D721Med (cell line): ENCODE measurements around the gene PRKCI.
"Not testable (repeated sequence)": the region's sequence is repeated elsewhere in the genome, so short reads cannot be mapped to it uniquely, and the experiment has no call there.

ENCODE experiments used
- DNase-seq: peaks from one replicate; pipeline ENCODE4 v3.0.0; 2011; ENCODE audit warnings: low spot score; ENCODE audit not compliant: insufficient read length
- FAIRE-seq: peaks from 2 replicates; lab custom pipeline; 2011; peaks lifted over from hg19 to GRCh38; lab: Jason Lieb, UNC
- TF ChIP-seq, protein P1 (sequence below): IDR thresholded peaks from 2 replicates; pipeline ENCODE4 v1.5.1; 2012; ENCODE audit warnings: mild to moderate bottlenecking, control low read depth; ENCODE audit not compliant: insufficient read depth; ENCODE audit errors: missing control alignments

The PRKCI gene

DNA sequence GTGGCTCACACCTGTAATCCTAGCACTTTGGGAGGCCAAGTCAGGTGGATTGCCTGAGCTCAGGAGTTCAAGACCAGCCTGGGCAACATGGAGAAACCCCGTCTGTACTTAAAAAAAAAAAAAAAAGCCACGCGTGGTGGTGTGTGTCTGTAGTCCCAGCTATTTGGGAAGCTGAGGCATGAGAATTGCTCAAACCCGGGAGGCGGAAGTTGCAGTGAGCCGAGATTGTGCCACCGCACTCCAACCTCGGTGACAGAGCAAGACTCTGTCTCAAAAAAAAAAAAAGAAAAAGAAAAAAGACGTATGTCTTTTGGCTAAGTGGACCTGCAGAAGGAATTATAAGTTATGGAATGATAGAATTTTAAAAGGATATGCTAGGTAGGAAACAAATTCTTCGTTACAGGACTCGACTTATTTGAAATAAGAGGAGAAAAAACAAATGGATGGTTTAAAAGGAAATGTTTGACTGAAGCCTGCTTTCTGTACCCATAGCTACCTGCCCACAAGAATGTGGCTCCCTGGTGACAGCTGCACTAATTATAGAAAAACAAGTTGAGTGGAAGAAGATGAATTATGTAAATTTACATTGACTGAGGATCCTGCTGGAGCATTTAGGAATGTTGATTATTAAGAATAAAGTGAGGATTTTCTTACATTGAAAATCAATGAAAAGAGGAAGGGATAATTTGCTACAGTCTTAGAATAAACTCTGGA is 99.3 kb downstream of the PRKCI start:
- FAIRE-seq, result no peak
- TF ChIP-seq, protein P1, sequence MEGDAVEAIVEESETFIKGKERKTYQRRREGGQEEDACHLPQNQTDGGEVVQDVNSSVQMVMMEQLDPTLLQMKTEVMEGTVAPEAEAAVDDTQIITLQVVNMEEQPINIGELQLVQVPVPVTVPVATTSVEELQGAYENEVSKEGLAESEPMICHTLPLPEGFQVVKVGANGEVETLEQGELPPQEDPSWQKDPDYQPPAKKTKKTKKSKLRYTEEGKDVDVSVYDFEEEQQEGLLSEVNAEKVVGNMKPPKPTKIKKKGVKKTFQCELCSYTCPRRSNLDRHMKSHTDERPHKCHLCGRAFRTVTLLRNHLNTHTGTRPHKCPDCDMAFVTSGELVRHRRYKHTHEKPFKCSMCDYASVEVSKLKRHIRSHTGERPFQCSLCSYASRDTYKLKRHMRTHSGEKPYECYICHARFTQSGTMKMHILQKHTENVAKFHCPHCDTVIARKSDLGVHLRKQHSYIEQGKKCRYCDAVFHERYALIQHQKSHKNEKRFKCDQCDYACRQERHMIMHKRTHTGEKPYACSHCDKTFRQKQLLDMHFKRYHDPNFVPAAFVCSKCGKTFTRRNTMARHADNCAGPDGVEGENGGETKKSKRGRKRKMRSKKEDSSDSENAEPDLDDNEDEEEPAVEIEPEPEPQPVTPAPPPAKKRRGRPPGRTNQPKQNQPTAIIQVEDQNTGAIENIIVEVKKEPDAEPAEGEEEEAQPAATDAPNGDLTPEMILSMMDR, result no peak
- no peak for DNase-seq

DNA sequence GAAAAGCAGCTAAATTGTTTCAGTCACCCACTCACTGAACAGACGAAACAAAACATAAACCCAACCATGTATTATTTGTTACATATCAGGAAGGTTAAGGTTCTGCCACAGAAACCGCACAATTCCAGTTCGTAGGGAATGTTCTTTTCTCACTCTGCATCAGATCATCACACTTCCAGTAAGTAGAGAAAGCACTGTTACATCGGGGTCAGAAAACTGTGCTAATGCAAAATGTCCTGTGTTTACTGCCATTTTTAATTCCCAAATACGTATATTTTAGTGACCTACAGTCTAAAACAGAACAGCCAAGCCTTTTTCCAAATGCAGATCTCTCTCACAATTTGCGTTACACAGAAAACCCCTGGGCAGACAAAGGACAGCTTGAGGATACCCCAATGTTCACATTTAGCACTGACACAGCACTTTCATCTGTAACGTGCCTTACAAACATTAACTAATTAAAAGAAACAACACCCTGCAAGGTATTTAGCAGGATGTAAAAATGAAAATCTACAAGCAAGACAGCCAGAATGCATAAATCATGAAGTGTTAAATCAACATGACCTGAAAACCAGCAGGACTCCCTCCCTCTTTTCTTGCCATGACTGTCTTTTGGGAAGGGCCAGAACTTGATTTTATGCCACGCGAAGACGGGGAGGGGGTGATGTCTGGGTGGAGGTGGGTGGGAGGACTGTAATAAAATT is 100.5 kb downstream of the PRKCI start:
- DNase-seq (no peak), FAIRE-seq (no peak)
- TF ChIP-seq, protein P1, result no peak

GRCh38 chr3:170323331-170323730 is 101.1 kb downstream of the PRKCI start:
- TF ChIP-seq, protein P1, result no peak
- FAIRE-seq (no peak), DNase-seq (no peak)

DNA sequence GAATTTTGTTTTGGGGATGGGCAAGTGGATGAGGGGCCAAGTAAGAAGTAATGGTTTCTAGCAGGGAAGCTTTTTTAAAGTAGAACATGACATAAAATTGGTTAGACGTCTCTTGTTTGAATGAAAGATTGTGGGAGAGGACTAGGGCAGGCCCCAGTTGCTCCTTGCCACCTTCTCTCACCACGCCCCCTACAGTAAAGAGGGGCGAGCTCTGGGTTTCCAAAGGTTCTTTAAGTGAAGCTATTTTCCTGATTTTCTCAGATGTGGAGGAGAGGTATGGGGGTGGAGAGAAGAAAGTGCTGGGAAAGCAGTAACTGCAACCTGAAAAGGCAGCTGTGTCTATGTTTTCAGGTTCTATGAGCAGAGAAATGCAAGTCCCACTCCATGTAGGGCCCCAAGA is 102.7 kb downstream of the PRKCI start:
- DNase-seq, result no peak
- TF ChIP-seq, protein P1, result no peak
- FAIRE-seq, result no peak

- FAIRE-seq, result no peak
- DNase-seq, result no peak
Measured at GRCh38 chr3:170327040-170327808, 105.0 kb downstream of the PRKCI start.

GRCh38 chr3:170327868-170328548 is 105.8 kb downstream of the PRKCI start:
- FAIRE-seq, result not testable (repeated sequence)

More at GRCh38 chr3:170327040-170327808, 105.0 kb downstream of the PRKCI start:
- TF ChIP-seq, protein P1, result no peak

GRCh38 chr3:170330366-170330765 is 108.1 kb downstream of the PRKCI start:
- DNase-seq (no peak), FAIRE-seq (no peak)
- TF ChIP-seq, protein P1, result no peak

More at GRCh38 chr3:170327868-170328548, 105.8 kb downstream of the PRKCI start:
- DNase-seq, result not testable (repeated sequence)
